Neural progenitor cell (in vitro differentiated cells): Measurements from ENCODE around the gene CEP95.

ENCODE experiments used
- CTCF ChIP-seq: fragments of 200-600 bp; sonication (generic); IDR thresholded peaks from 2 replicates; pipeline ENCODE4 v1.5.1; 2017; ENCODE audit warnings: antibody characterized with exemption, mild to moderate bottlenecking
- EZH2 ChIP-seq: fragments of 200-600 bp; sonication (generic); IDR thresholded peaks from 2 replicates; pipeline ENCODE4 v1.6.1; 2017; ENCODE audit warnings: antibody characterized with exemption, mild to moderate bottlenecking, moderate library complexity

GRCh38 chr17:64503341-64503740 lies 3.4 kb upstream of the CEP95 start:
- no peak for TF ChIP-seq CTCF
- TF ChIP-seq EZH2: no peak
